Spleen (tissue), 7 donors: ENCODE results near the gene MYLK4.

Source experiments
- CTCF ChIP-seq, 11 experiments: fragments of 200-600 bp in 7 of 11; fragments of 450-650 bp in 4 of 11; sonication (generic) in 4 of 11; IDR thresholded peaks in 8 of 11; conservative IDR thresholded peaks in 3 of 11; 1 replicate in 7 of 11; 2 replicates in 4 of 11; pipeline versions ENCODE4 v1.4.0 to v1.8.0; 2016 to 2021; ENCODE audit warnings: antibody characterized with exemption in 11 of 11, inconsistent platforms in 4 of 11, mild to moderate bottlenecking in 1 of 11
- POLR2A ChIP-seq, 3 donors: fragments of 450-650 bp; IDR thresholded peaks; one replicate each; pipeline ENCODE4 v1.5.1; 2017; ENCODE audit warnings: antibody characterized with exemption in 3 of 3, mild to moderate bottlenecking in 1 of 3
- donor health status: DM: no; HTN: no; CAD: no; lungs with moderate emphysema.
- donor health status: DM: no; HTN: no; CAD: no.
- donor health status: DM: no; HTN: no; CAD: no.

- TF ChIP-seq CTCF (IDR thresholded peaks at IDR 0.05 in 8 of 11, conservative IDR thresholded peaks at IDR 0.05 in 3 of 11) (no peak), POLR2A (IDR thresholded peaks at IDR 0.05) (no peak)
These were observed 53.4 kb downstream of the MYLK4 start for GRCh38 chr6:2697291-2697690.
